Brain microvascular endothelial cell (primary cell): Measurements from ENCODE around the gene C1orf174.
"Not testable (repeated sequence)": the region's sequence is repeated elsewhere in the genome, so short reads cannot be mapped to it uniquely, and the experiment has no call there.

ENCODE experiments used
- DNase-seq: peaks from one replicate; pipeline ENCODE4 v3.0.0-alpha.2; 2020
- H3K27ac ChIP-seq: fragments of 250-450 bp; sonication (Bioruptor Pico); 2 replicates; pipeline ENCODE4 v1.5.1; 2020; ENCODE audit warnings: mild to moderate bottlenecking, moderate library complexity
- H3K27me3 ChIP-seq: fragments of 250-450 bp; sonication (Bioruptor Pico); replicated peaks from 2 replicates; pipeline ENCODE4 v1.5.1; 2020; ENCODE audit warnings: mild to moderate bottlenecking
- H3K36me3 ChIP-seq: fragments of 250-450 bp; sonication (Bioruptor Pico); replicated peaks from 2 replicates; pipeline ENCODE4 v1.5.1; 2020; ENCODE audit warnings: mild to moderate bottlenecking
- H3K4me3 ChIP-seq: 2 replicates; pipeline ENCODE4 v1.5.1; 2011; ENCODE audit warnings: low read depth, mild to moderate bottlenecking, control low read depth, low read length, moderate library complexity
- CTCF ChIP-seq: IDR thresholded peaks from 2 replicates; pipeline ENCODE4 v1.5.1; 2011; ENCODE audit warnings: low read depth, mild to moderate bottlenecking, moderate library complexity, low read length, control low read depth, inconsistent platforms; ENCODE audit errors: missing control alignments
- in situ Hi-C: cut with HindIII; loops from 2 replicates; pipeline ENCODE4 v1.10.0; 2017; ENCODE audit warnings: low sequenced_read_pairs, low pct_ligation_motif_present

C1orf174 gene

GRCh38 chr1:3918966-3919611 lies 19.0 kb upstream of the C1orf174 start:
- Histone ChIP-seq H3K27me3 (no peaks in the 10 kb centered on the region), H3K4me3 (no peak overlapping the region), H3K27ac (no peak overlapping the region), H3K36me3 (no peaks in the 10 kb centered on the region)
- no peak for TF ChIP-seq CTCF
- DNase-seq = no peak
- in situ Hi-C loops = no loop called here

- in situ Hi-C loops = not testable (repeated sequence)
Observed at GRCh38 chr1:3918359-3918758, 18.3 kb upstream of the C1orf174 start.

GRCh38 chr1:3917761-3918160 lies 17.7 kb upstream of the C1orf174 start:
- no peaks in the 10 kb centered on the region for H3K27me3 ChIP-seq
- H3K27ac ChIP-seq = no peak overlapping the region
- in situ Hi-C loops = no loop called here
- no peak for DNase-seq
- no peak overlapping the region for H3K4me3 ChIP-seq
- TF ChIP-seq CTCF = no peak
- no peaks in the 10 kb centered on the region for H3K36me3 ChIP-seq

More at GRCh38 chr1:3918359-3918758, 18.3 kb upstream of the C1orf174 start:
- not testable (repeated sequence) for DNase-seq, H3K27me3 ChIP-seq, H3K27ac ChIP-seq, H3K36me3 ChIP-seq, H3K4me3 ChIP-seq

- H3K27me3 ChIP-seq = no peaks in the 10 kb centered on the region
- in situ Hi-C loops = no loop called here
- no peak for DNase-seq
- H3K36me3 ChIP-seq = no peaks in the 10 kb centered on the region
- H3K4me3 ChIP-seq = no peak overlapping the region
- H3K27ac ChIP-seq = no peak overlapping the region
- no peak for TF ChIP-seq CTCF
Observed at GRCh38 chr1:3915551-3916121, 15.6 kb upstream of the C1orf174 start.

GRCh38 chr1:3914911-3915310 lies 14.8 kb upstream of the C1orf174 start:
- Histone ChIP-seq H3K27me3 (no peaks in the 10 kb centered on the region), H3K27ac (no peak overlapping the region), H3K36me3 (no peaks in the 10 kb centered on the region), H3K4me3 (no peak overlapping the region)
- no peak for DNase-seq
- in situ Hi-C loops = no loop called here
- TF ChIP-seq CTCF = no peak

GRCh38 chr1:3914331-3914851 lies 14.3 kb upstream of the C1orf174 start:
- no peak overlapping the region for H3K27ac ChIP-seq
- TF ChIP-seq CTCF = no peak
- DNase-seq = no peak
- H3K4me3 ChIP-seq = no peak overlapping the region
- in situ Hi-C loops = no loop called here
- no peaks in the 10 kb centered on the region for H3K27me3 ChIP-seq
- no peaks in the 10 kb centered on the region for H3K36me3 ChIP-seq
